ENCODE measurements around the gene CHMP1B. TPM values are rescaled to one million over a fixed set of nuclear protein-coding genes. Genes with fewer than 3 reads are reported as not detected.
A peak's percentile ranks its signal among the peaks of the same experiment; 100 is the strongest.

CHMP1B gene
- total and polyA plus RNA-seq, 2 experiments from 2014 or later, result 42.8 to 46.9 TPM

- H3K4me1 ChIP-seq (ENCODE audit: low read depth), result peaks cover 5% of the 10 kb centered on the region
- no peaks in the 10 kb centered on the region for H3K27me3 ChIP-seq
- TF ChIP-seq CTCF (IDR thresholded peaks at IDR 0.05; ENCODE audit: low read depth, low read length), result no peak
- DNase-seq (ENCODE audit: low read depth in 1 of 2, low spot score in 1 of 2), result peak in 1 of 2 donors; percentile 49
- H3K27ac ChIP-seq, result no peak overlapping the region
- no peak overlapping the region for H3K4me3 ChIP-seq
- no peaks in the 10 kb centered on the region for H3K9me3 ChIP-seq (ENCODE audit: low read depth)
- H3K36me3 ChIP-seq, result no peaks in the 10 kb centered on the region
These were observed 11.4 kb downstream of the CHMP1B start for GRCh38 chr18:11862468-11863137.

- Histone ChIP-seq H3K4me1 (ENCODE audit: low read depth) (no peaks in the 10 kb centered on the region), H3K36me3 (no peaks in the 10 kb centered on the region), H3K27ac (no peak overlapping the region), H3K4me3 (no peak overlapping the region), H3K9me3 (ENCODE audit: low read depth) (no peaks in the 10 kb centered on the region), H3K27me3 (no peaks in the 10 kb centered on the region)
- TF ChIP-seq CTCF (IDR thresholded peaks at IDR 0.05; ENCODE audit: low read depth, low read length), result no peak
- no peak for DNase-seq (ENCODE audit: low read depth in 1 of 2, low spot score in 1 of 2)
These were observed 13.3 kb downstream of the CHMP1B start for GRCh38 chr18:11864471-11864870.

- H3K4me3 ChIP-seq, result no peak overlapping the region
- H3K27me3 ChIP-seq, result no peaks in the 10 kb centered on the region
- DNase-seq (ENCODE audit: low read depth in 1 of 2, low spot score in 1 of 2), result no peak
- no peaks in the 10 kb centered on the region for H3K36me3 ChIP-seq
- no peaks in the 10 kb centered on the region for H3K9me3 ChIP-seq (ENCODE audit: low read depth)
- no peak for TF ChIP-seq CTCF (IDR thresholded peaks at IDR 0.05; ENCODE audit: low read depth, low read length)
- no peaks in the 10 kb centered on the region for H3K4me1 ChIP-seq (ENCODE audit: low read depth)
- no peak overlapping the region for H3K27ac ChIP-seq
These were observed 13.9 kb downstream of the CHMP1B start for GRCh38 chr18:11865071-11865470.

GRCh38 chr18:11866329-11866728 lies 15.1 kb downstream of the CHMP1B start:
- no peak for TF ChIP-seq CTCF (IDR thresholded peaks at IDR 0.05; ENCODE audit: low read depth, low read length)
- no peaks in the 10 kb centered on the region for H3K36me3 ChIP-seq
- no peaks in the 10 kb centered on the region for H3K27me3 ChIP-seq
- no peak for DNase-seq (ENCODE audit: low read depth in 1 of 2, low spot score in 1 of 2)
- H3K27ac ChIP-seq, result peak overlapping the region; percentile 30
- H3K4me1 ChIP-seq (ENCODE audit: low read depth), result no peaks in the 10 kb centered on the region
- H3K9me3 ChIP-seq (ENCODE audit: low read depth), result no peaks in the 10 kb centered on the region
- H3K4me3 ChIP-seq, result no peak overlapping the region

- Histone ChIP-seq H3K4me1 (ENCODE audit: low read depth) (no peaks in the 10 kb centered on the region), H3K9me3 (ENCODE audit: low read depth) (no peaks in the 10 kb centered on the region), H3K27ac (peak overlapping the region; percentile 30), H3K4me3 (no peak overlapping the region), H3K27me3 (no peaks in the 10 kb centered on the region), H3K36me3 (no peaks in the 10 kb centered on the region)
- no peak for DNase-seq (ENCODE audit: low read depth in 1 of 2, low spot score in 1 of 2)
- no peak for TF ChIP-seq CTCF (IDR thresholded peaks at IDR 0.05; ENCODE audit: low read depth, low read length)
These were observed 15.6 kb downstream of the CHMP1B start for GRCh38 chr18:11866764-11867163.
